Subcutaneous adipose tissue (tissue), 4 donors: Measurements from ENCODE around the gene GHRH. TPM values are rescaled to one million over a fixed set of nuclear protein-coding genes. Genes with fewer than 3 reads are reported as not detected.

Experiments used
- total RNA-seq, 4 donors: library from RNA; depleted of rRNA; stranded (reverse); fragments of >200 nt; gene quantifications; one replicate each; pipeline ENCODE4 v1.1.0, GENCODE V29; 2016
- TF ChIP-seq, protein P1 (sequence below): fragments of 450-650 bp; IDR thresholded peaks from one replicate; pipeline ENCODE4 v1.5.1; 2016; ENCODE audit warnings: low read depth, mild to moderate bottlenecking, control low read depth, antibody characterized with exemption, moderate library complexity

Gene GHRH
- total RNA-seq, 4 donors from 2014 or later: not detected

DNA sequence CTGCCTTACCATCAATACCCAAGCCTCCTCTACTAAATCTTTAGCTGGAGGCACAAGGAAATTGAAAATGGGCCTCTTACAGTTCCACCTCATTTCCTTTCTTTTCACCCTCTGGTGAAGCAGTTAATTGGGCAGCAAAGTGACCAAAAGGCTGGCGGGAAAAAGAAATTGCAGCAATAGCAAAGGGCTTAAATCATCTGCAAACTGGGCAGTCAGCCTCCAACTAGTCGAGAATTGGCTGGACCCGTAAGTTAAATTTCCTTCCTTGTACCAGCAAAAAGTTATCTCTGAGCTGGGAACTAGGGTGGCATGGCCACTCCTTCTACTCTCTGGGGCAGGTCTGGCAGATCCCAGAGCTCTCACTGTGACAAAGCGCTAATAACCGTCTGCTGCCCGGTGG, 33.5 kb downstream of the GHRH start:
- TF ChIP-seq, protein P1, sequence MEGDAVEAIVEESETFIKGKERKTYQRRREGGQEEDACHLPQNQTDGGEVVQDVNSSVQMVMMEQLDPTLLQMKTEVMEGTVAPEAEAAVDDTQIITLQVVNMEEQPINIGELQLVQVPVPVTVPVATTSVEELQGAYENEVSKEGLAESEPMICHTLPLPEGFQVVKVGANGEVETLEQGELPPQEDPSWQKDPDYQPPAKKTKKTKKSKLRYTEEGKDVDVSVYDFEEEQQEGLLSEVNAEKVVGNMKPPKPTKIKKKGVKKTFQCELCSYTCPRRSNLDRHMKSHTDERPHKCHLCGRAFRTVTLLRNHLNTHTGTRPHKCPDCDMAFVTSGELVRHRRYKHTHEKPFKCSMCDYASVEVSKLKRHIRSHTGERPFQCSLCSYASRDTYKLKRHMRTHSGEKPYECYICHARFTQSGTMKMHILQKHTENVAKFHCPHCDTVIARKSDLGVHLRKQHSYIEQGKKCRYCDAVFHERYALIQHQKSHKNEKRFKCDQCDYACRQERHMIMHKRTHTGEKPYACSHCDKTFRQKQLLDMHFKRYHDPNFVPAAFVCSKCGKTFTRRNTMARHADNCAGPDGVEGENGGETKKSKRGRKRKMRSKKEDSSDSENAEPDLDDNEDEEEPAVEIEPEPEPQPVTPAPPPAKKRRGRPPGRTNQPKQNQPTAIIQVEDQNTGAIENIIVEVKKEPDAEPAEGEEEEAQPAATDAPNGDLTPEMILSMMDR: no peak

DNA sequence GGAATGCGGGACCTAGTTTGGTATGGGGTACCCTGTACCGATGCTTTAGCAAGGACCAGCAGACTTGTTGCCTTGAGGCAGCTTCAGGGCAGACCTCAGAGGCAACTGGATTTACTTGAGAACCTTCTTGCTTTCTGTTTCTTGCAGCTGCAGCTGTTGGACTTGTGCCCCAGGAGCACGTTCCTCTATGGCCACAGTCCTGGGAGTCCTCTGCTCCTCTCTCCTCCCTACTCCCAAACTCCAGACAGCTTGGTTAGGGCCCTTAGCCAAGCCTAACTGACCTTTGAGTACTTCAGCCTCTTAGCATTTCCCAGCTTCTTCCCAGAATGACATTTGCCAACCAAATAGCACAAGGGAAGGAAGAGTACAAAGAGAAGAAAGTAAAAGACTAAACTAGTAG, 34.7 kb downstream of the GHRH start:
- TF ChIP-seq, protein P1: no peak

DNA sequence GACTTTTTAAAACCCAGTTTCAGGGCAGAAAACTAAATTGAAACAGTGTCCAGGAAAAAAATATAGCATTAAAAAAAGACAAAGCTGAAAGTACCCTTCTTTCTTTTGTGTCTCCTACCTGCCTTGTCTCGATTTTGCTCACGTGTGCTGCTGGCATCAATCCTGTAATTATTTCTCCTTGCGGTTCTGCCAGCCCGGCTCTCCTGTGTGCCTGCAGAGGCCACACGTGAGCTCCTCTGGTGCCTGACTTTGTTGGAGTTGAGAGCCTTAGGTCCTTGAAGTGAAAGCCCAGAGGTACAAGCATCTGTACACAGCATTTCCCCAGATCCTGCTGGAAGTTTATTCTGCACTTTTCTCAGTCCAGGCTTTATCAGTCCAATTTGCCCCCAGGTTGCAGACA, 36.5 kb downstream of the GHRH start:
- TF ChIP-seq, protein P1: no peak

DNA sequence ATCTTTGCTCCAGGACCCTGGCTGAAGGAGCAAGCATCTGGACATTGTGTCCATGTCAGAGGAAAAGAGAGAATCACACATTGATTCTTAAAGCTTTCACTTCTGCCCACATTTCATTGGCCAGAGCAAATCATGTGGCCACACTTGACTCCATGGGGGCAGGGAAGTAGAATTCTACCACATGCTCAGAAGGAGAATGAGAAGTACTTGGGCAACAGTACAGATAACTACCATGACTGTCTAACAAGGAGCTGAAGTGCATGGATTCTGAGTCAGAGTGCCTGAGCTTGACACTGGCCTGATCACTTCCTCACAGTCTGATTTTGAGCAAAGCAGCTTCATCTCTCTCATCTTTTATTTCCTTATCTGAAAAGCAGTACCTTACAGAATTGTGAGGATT, 38.6 kb downstream of the GHRH start:
- TF ChIP-seq, protein P1: no peak

DNA sequence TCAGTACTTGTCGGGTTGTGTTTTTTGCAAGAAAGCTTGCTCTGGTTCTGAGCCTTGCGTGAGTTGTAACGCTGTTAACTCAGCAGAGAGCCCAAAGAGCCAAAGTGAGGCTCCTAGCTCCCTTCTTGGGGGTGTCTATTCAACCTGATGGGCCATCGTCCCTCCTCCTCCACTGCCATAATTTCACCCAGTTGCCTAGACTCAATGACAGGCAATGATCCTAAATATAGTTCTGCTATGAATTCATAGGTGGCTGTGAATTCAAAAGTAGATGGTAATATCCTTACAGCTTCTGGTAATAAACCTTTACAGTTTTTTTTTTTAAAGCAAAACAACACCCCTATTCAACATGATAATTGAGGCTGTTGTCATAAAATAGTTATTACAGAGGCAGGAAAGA, 39.5 kb downstream of the GHRH start:
- TF ChIP-seq, protein P1: no peak

DNA sequence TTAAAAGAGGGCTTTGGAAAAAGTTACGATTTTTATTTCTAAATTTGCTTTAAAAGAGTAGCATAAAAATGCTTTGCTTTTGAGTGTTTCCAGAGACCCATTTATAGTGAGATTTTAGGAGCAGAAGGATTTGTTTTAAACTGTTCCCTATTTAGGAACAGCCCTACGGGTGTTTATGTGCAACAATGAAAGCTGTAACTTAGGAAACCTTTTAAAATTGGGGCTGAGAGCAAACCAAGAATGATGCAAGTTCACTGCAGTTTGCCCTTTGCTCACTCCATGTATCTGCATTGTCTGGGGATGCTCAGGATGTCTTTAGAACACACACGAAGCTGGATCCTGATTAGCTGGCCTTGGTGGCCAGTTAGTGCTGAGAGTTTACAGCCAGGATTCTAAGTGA, 40.9 kb downstream of the GHRH start:
- TF ChIP-seq, protein P1: no peak

DNA sequence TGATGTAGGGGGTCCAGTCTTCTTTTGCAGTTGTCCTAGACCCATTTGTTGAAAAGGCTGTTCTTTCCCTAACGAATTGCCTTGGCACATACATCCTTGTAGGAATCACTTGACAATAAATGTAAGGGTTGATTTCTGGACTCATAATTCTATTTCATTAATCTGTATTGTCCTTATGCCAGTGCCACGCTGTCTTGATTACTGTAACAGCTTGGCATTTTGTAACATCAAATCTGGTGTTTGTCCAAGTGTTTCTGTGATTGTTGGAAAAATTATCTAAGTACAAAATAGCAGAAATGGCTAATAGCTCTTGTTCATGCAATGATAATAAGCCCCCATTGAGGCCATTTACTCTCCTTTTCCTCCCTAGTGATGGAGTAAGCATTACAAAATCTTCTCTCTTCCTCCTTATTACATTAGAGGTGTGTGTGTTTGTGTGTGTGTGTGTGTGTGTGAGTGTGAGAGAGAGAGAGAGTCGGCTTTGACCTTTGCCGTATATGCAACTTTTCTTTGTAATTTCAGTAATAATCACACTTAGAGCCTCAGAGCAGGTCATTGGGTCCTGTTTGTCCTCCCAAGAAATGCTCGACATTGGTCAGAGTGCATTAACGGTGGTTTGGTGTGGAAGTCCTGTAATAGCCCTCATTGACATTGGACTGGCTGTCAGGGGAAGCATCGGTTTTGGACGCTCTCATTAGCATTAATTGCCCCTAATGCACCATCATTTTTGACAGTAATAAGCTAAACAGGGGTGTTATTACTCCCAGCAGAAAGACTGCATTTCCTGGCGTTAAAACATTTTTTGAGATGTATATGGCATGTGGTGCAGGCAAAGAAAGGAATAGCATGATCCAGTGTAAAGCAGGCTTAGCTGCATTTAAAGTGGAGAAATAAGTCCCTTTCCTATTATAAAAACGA, 41.6 kb downstream of the GHRH start:
- TF ChIP-seq, protein P1: no peak
